ENCODE measurements around the gene S100A13. TPM values are rescaled to one million over a fixed set of nuclear protein-coding genes. Genes with fewer than 3 reads are reported as not detected.

S100A13 gene
- polyA plus RNA-seq, 1 experiment = 310 TPM

GRCh38 chr1:153614189-153614900 is 13.0 kb downstream of the S100A13 start:
- POLR2A ChIA-PET = interaction anchor here (0.5 to 5.4 kb wide), 4 partner anchors 13 to 52 kb away, joined by 3 to 45 read pairs (median 11); partner anchors contain the start of genes CHTOP, S100A1 and S100A13
- DNase-seq (ENCODE audit: low read depth, low spot score) = no peak
- CTCF ChIA-PET = interaction anchor here (0.9 to 9.3 kb wide), 6 partner anchors 14 to 103 kb away, joined by 3 to 80 read pairs (median 8); partner anchors contain the start of genes S100A1 and S100A13
- Histone ChIP-seq H3K9me3 (ENCODE audit: control insufficient read depth, insufficient read depth, low read length) (no peaks in the 10 kb centered on the region), H3K4me3 (ENCODE audit: low read depth, low read length) (no peak overlapping the region), H3K27ac (ENCODE audit: low read depth, low read length) (no peak overlapping the region), H3K27me3 (ENCODE audit: control insufficient read depth, insufficient read depth, low read length) (no peaks in the 10 kb centered on the region)
- peak; percentile 20; the same call in 1 of the 2 replicates for TF ChIP-seq CTCF (IDR thresholded peaks at IDR 0.05; ENCODE audit: low read depth, low read length)

- ChIA-PET CTCF (interaction anchor here (0.6 to 9.3 kb wide), 10 partner anchors 15 to 261 kb away, joined by 3 to 80 read pairs (median 7); partner anchors contain the start of genes S100A1 and S100A13), POLR2A (interaction anchor here (0.9 to 2.7 kb wide), 7 partner anchors 10 to 377 kb away, joined by 3 to 46 read pairs (median 7); partner anchors contain the start of genes CHTOP, S100A1 and S100A13)
- TF ChIP-seq CTCF (IDR thresholded peaks at IDR 0.05; ENCODE audit: low read depth, low read length) = no peak
- no peak for DNase-seq (ENCODE audit: low read depth, low spot score)
- Histone ChIP-seq H3K9me3 (ENCODE audit: control insufficient read depth, insufficient read depth, low read length) (no peaks in the 10 kb centered on the region), H3K27ac (ENCODE audit: low read depth, low read length) (no peak overlapping the region), H3K27me3 (ENCODE audit: control insufficient read depth, insufficient read depth, low read length) (no peaks in the 10 kb centered on the region), H3K4me3 (ENCODE audit: low read depth, low read length) (peak overlapping the region; percentile 83; the same call in 1 of the 2 replicates)
These were observed 13.9 kb downstream of the S100A13 start for GRCh38 chr1:153613406-153613805.

- DNase-seq (ENCODE audit: low read depth, low spot score) = no peak
- H3K27ac ChIP-seq (ENCODE audit: low read depth, low read length) = peak within 1 kb of the TSS; percentile 47
- CTCF ChIA-PET = interaction anchor here (0.6 to 9.3 kb wide), 11 partner anchors 9 to 260 kb away, joined by 3 to 80 read pairs (median 5); partner anchors contain the start of genes S100A1 and S100A13
- no peaks in the 10 kb centered on the region for H3K9me3 ChIP-seq (ENCODE audit: control insufficient read depth, insufficient read depth, low read length)
- no peak for TF ChIP-seq CTCF (IDR thresholded peaks at IDR 0.05; ENCODE audit: low read depth, low read length)
- no peaks in the 10 kb centered on the region for H3K27me3 ChIP-seq (ENCODE audit: control insufficient read depth, insufficient read depth, low read length)
- POLR2A ChIA-PET = interaction anchor here (0.6 to 2.1 kb wide), 10 partner anchors 8 to 377 kb away, joined by 3 to 46 read pairs (median 4); partner anchors contain the start of genes CHTOP, S100A1 and S100A13
- H3K4me3 ChIP-seq (ENCODE audit: low read depth, low read length) = peak within 1 kb of the TSS; percentile 83
These were observed 14.5 kb downstream of the S100A13 start, which contains the start of gene S100A16 for GRCh38 chr1:153612755-153613331. TSS of gene S100A16 (minus strand) at chr1:153613137. CDS start at chr1:153608151, 4,986 bp downstream.

GRCh38 chr1:153612111-153612754 is 15.1 kb downstream of the S100A13 start:
- ChIA-PET POLR2A (interaction anchor here (0.6 to 2.1 kb wide), 11 partner anchors 9 to 378 kb away, joined by 3 to 46 read pairs (median 4); partner anchors contain the start of genes CHTOP, S100A1 and S100A13), CTCF (interaction anchor here (0.5 to 9.3 kb wide), 13 partner anchors 10 to 260 kb away, joined by 3 to 80 read pairs (median 5); partner anchors contain the start of genes S100A1 and S100A13)
- H3K4me3 ChIP-seq (ENCODE audit: low read depth, low read length) = peak overlapping the region; percentile 83
- no peaks in the 10 kb centered on the region for H3K27me3 ChIP-seq (ENCODE audit: control insufficient read depth, insufficient read depth, low read length)
- no peaks in the 10 kb centered on the region for H3K9me3 ChIP-seq (ENCODE audit: control insufficient read depth, insufficient read depth, low read length)
- no peak for DNase-seq (ENCODE audit: low read depth, low spot score)
- peak overlapping the region; percentile 47 for H3K27ac ChIP-seq (ENCODE audit: low read depth, low read length)
- TF ChIP-seq CTCF (IDR thresholded peaks at IDR 0.05; ENCODE audit: low read depth, low read length) = no peak

Measured in AG04450 (cell line).